SW480 (cell line): Measurements from ENCODE around the gene NRXN3.
A peak's percentile ranks its signal among the peaks of the same experiment; 100 is the strongest.

Source experiments
- DNase-seq: peaks from one replicate; pipeline ENCODE4 v3.0.0-alpha.2; 2016; ENCODE audit warnings: low spot score

The NRXN3 gene

DNA sequence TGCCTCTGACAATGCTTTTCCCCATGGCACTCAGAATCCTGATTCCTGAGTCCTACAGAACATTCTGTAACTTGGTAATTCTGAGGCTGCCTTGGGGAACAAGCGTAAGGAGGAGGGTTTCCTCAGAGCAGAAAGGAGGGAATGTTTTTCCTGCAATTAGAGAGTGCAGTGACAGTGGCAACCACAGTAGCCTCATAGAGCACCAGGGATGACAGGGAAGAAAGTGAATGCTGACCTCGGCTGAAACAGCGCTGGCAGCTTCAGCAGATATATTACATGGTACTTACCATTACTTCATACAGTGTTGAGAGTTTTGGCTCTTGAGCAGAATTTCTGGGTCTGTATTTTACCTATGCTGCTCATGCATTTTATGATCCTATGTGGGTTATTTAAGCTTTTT, 757.1 kb downstream of the NRXN3 start:
- DNase-seq: no peak

DNA sequence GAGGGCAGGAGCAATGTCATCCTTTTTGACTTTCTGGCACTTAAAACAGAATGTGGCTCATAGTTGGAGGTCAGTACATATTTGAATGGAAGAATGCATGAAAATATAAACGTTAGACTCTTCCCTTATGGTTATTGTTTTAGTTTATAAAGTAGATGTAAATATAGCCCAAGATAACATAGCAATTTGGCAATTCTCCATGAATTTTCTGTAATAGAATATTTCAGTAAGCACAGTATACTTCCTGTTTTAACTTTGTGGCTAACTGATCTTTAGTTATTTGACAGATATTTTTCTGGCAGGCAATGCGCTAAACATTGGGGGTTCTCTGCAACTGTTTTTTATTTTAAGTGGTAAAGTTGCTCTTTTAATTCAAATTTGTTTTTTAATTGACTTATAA, 763.0 kb downstream of the NRXN3 start:
- DNase-seq: no peak

DNA sequence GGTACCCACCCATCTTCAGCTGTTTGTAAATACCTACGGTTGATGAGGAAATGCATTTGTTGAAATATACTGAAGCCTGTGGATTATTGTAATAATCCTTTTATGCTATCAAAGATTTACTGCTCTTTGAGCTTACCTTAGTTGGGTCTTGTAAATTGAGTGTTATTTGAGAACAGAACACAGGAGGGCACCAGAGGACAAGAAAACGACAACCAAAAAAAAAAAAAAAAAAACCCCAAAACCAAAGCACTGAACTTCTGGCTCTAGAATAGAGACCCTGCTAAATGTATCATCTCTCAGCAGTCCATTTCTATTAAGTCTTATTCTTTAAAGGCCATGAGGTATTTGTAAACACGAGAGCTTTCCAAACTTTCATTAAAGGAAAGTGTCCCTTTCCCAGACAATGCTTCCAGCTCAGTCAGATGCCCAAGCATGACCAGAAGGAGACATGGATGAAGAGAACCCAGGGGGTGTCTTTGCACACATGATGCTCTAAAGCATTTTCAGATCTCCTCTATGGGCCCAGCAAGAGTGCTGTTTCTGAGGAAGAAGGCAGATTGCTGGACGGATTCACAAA, 763.9 kb downstream of the NRXN3 start:
- DNase-seq: peak; percentile 34

DNA sequence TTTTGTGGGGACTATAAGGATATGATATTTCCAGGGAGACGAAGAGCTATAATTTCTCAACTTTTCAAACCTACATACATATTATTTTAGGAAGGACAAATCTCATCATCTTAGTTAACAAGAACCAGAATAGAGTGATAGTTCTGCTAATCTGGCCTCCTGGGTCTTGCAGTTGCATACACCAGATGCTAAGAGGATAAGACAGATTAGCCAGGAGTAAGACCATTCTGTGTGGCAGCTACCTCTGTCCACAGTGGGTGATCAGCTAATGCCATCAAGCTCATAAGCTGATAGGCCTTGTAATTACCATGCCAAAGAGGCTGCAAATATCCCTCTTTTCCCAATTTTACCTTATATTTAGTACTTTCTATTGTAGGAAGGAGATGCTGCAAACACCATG, 776.8 kb downstream of the NRXN3 start:
- DNase-seq: no peak

DNA sequence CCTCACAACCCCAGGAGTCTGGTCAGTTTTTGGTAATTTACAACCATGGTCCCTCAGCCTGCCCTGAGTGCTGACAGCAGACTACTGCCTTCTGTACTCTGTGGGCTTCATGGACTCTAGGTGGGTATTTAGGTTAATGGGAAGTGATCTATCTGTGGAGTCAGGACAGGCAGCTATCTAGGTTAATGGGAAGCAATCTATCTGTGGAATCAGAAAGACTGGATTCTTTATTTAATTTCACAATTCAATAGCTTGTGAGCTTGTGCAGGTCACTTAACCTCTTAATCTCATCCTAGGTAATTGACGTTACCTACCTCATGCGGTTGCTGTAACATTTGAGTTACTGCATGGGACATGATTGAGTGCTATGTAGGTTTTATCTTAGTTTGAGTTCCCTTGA, 777.5 kb downstream of the NRXN3 start:
- no peak for DNase-seq

DNA sequence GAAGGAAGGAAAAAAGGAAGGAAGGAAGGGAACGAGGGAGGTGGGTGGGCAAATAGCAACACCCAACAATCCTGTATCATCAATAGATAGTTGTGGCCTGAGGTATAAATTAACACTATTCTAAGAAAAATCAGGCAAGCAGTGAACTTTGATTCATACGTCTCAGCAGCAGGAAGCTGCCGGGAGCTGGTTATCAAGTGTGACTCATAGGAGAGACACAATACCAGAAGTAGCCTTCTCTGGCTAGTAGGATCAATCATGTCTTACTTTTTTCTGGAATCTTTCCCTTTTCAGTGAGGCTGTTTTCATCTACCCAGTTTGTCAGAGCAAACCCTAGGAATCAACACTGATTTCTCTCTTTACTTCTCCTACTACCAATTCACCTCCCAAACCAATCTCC, 780.5 kb downstream of the NRXN3 start:
- no peak for DNase-seq

DNA sequence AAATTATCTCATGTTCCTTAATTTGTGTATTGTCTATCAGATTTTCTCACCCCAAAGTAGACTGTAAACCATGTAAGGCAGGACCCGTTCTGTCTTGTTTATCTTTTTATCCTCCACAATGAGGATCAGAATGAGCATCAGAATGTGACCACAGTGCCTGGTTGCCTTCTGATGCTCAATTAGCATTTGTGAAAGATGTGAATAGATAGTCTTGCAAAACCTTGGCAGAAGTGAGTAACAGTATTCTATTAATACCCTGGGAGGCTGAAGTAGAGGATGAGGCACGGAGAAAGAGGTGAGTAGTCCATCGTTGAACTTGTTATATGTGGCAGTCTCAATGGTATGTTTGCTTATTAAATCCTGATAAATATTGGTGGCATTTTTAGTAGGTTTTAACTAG, 781.4 kb downstream of the NRXN3 start:
- no peak for DNase-seq

DNA sequence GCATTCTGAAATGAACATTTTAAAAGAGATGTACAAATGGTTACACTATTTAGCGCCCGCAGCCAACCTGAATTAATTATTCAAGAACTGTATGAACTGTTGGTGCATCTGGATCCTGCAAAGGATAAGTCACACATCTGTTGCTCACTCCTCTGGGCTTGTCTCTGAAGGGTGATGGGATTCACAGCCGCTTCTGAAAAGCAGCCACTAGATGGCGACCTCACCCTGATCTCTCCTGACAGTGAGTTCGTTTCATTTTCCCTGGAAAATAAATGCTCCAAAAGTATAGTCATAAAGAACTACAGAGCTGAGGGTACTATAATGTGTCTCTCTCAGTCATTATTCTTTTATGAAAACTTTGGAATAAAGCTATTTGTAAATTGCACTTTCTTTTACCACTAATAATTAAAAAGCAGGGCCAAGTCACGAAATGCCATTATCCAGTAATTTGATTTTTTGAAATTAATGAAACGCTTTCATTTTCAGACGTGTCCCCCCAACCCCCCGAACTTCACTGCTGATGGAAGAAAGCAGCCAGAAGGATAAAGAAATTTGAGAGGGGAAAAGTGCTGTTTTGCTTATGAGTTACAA, 789.6 kb downstream of the NRXN3 start:
- peak; percentile 58 for DNase-seq

DNA sequence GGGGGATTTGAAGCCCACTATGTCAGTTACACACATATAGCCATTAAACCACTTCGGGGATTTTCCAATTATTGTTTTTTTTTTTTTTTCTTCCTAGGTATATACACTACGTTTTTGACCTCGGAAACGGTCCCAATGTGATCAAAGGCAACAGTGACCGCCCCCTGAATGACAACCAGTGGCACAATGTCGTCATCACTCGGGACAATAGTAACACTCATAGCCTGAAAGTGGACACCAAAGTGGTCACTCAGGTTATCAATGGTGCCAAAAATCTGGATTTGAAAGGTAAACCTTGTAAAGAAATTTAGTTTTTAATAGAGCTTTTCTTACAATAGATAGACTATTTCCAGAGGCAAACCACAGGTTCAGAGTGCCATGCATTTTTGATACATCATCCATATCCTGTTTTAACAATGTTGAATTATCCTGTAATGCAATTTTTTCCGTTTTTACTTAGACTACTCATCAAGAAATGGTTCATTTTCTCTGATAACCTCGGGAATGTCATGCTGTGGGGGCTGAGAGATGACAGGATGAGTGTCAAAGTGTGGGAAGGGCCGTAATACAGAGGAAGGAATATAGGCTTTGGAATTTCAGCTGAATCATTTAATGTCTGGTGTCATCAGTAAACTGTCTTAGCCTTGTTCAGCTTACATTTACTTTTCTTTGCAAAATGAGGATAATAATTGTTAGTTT, 797.1 kb downstream of the NRXN3 start:
- no peak for DNase-seq

DNA sequence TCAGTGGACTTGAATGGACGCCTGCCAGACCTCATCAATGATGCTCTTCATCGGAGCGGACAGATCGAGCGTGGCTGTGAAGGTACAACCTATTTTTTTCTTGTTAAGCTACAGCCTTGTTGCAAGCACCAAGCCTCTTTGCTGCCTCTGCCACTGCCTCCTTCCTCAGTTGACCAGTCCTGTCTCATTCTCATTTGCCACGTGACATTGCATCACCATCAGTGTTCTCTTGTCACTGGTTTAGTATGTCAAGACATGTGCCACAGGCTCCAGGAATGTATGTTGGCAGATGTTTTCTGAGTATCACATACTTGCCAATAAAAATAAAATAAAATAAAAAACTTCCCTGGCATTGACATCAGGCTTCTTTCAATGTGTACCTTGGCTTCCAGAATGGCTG, 798.1 kb downstream of the NRXN3 start:
- no peak for DNase-seq

DNA sequence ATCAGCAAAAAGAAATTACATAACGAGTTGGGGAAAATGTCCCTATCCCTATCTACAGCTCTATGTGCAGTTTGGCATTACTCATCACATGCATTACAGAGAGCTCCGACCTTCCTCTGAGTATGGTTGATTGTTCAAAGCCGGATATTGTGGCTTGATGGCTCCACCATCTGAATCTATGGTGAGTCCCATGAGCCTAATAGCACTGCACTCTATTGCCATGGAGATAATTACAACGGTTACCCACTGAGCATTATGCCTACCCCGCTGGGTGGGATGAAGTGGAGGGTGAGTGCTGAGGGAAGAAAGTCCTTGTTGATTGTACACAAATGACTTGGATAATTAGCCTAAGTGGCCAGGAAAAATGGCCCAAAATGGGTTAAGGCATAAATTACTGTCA, 800.5 kb downstream of the NRXN3 start:
- peak; percentile 49 for DNase-seq

DNA sequence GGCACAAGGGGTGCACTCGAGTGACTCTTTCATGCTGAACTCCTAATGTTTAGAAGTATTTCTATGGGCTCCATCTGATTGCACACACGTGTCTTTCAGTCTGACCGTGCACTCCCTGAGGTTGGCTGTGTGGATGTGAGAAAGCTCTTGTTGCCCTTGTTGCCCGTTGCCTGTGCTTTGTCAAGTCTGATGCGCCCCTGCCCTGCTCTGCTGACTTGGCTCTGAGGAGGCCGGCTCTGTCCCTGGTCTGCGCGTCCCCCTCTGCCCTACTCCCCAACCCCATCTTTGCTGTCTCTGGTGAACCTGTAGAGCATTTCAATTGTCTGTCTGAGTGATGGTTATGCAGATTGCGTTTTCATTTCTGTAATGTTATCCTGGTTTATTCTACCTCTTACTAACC, 802.3 kb downstream of the NRXN3 start:
- DNase-seq: no peak

DNA sequence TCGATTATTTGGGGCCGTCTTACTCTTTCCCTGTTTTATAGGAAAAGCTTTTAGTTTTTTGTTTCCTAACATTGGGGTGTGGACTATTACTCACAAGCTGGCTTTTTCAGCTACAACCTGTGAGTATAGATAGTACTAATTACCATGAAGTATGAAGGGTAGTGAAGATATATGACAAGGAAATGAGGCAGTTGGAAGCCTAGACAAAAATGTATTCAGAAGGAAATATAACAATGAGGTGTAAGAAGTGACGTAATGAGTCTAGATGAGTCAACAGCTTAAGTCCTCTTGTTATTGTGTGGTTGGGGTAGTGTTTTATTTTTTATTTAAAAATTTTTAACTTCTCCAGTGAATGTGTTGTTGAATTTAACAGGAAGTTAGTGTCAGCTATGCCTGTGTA, 804.5 kb downstream of the NRXN3 start:
- DNase-seq: no peak

DNA sequence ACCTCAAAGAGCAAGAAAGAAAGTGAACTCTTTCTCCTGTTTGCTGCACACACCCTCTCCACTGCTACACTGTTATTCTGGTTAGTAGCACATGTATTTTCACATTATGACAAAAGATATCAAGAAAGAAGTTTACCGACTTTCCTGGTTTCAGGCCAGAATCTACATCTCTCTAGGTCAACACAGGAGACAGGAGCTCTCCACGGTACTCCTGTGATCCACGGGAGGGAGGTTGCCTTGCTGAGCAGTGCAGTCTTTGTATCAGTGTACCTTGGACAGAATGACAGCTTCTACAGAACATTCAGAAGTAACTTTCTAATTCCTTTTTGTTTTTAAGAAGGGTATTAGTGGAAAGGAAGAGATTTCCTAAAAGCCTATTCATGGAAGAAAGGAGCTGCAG, 805.6 kb downstream of the NRXN3 start:
- no peak for DNase-seq

DNA sequence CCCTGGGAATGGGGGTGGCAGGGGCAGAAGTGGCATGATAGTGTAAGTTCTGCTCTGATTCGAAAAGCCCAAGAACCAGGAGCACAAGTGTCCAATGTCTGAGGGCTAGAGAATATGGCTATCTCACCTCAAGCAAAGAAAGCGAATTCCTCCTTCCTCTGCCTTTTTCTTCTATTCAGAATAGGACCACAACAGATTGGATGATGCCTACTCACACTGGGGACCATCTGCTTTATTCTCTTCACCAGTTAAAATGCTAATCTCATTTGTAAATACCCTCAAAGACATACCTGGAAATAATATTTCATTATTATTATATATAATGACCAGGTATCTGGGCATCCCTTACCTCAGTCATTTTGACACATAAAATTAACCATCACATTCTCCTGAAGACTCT, 808.7 kb downstream of the NRXN3 start:
- DNase-seq: no peak

DNA sequence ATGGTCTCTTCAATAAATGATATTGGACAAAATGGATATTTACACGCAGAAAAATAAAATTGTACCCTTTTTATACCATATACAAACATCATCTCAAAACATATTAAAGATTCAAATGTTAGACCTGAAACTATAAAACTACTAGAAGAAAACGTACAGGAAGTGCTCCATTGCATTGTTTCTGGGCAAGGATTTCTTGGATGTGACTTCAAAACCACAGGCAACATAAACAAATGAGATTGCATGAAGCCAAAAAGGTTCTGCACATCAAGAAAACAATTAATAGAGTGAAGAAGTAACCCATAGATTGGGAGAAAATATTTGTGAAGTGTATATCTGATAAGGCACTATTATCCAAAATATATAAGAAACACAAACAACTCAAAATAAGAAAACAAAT, 812.4 kb downstream of the NRXN3 start:
- no peak for DNase-seq

DNA sequence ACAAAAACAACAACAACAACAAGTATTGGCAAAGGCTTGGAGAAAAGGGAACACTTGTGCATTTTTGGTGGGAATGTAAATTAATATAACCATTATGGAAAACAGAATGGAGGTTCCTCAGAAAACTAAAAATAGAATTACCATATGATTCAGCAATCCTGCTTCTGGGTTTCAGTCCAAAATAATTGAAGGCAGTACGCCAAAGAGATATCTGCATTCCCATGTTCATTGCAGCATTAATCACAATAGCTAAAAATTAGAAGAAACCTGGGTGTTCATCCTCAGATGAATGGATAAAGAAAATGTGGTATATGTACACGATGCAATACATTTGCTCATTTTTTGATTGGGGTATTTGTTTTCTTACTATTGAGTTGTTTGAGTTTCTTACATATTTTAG, 813.0 kb downstream of the NRXN3 start:
- DNase-seq: no peak

DNA sequence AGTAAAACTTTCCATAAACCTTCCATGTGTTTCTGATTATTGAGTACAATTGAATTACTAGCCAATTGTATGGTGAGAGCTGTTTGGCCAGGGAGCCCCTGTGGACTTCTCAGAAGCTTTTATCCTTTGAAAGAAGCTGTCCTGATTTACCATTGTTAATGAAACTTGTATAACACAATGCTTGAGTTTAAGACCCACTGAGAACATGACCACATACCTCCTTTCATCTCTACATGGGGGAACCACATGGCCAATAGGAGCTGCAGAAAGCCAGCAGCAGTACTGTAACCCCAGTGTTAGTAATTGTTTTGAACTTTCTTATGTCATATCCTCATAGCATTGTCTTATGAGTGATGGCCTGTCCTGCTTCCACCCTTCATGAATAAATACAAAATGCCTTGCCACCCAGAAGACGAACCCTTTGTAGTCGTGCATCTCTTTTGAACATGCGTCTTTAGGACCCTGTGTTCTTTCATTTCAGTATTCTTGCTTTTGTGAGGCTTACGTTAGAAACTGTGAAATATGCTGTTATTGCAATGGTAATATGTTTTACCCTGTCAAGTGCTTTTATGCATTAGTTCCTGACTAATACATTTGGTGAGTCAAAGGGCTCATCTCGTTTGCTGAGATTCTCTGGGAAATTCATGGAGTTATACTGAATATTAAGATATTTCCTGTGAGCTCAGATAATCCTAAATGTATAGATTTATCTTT, 815.7 kb downstream of the NRXN3 start:
- no peak for DNase-seq

DNA sequence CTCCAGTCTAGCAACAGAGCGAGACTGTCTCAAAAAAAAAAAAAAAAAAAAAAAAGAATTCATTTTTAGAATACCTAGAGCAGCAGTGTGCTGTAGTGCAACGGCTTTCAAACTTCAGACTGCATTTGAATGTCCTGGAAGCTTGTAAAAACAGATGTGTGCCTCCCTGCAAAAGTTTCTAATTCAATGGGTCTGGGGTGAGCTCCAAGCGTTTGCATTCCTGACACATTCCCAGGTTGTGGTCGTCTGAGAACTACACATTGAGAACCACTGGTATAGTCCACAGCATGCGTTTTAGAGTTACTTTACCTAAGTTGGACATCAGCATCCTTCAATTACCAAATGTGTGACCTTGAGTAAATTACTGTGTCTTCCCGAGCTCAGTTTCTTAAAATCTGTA, 816.8 kb downstream of the NRXN3 start:
- no peak for DNase-seq

DNA sequence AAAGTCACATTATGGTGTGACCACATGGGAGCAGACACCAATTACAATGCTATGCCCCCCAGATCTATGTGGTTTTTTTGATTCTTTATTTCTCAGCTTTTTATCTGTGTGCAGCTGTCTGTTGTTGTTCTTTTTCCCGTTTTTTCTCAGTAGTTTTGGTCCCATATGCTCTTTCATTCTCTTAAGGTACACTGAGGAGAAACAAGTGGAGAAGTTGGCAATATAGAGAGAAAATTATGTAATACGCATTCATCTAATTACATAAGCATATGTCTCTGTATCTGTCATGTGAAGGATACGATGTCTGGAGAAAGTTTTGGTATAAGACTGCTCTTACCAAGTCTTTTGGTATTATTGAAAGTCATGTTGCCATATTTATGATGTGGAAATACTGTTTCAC, 819.0 kb downstream of the NRXN3 start:
- DNase-seq: no peak

DNA sequence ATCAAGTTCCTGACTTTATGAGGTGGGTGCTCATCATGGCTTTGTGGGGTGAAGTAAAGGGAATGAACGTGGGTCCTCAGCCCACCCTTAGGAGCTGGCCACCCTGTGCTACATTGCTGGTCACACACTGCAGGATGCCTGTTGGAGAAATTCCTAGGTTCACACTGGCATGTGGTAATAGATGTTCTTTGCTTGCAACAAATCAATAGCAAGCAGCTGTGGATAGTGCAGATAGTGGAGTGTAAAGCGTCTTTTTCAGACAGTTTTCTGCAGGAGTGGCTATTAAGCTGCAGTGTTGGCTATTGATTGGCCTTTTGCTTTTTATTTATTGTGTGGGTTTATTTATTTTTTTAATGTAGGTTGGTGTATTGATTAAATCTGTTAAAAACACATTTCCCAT, 822.7 kb downstream of the NRXN3 start:
- DNase-seq: no peak

DNA sequence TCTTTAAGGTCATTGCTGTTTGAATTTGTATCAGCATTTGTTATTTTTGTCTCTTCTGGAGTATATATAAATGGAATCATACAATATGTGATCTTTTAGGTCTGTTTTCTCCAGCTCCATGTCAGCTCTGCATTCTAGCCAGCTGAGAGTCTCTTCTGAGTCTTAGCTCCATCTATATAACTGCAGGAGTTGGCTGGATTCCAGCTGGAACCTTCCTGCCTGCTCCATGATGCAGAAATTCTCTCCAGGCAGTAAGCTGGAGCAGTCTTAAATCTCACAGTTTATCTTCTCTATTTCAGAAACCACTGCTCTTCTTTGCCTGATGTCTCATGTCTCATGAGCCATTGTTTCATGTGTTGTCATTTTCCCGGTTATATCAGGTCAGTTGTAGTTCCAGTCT, 827.6 kb downstream of the NRXN3 start:
- no peak for DNase-seq

DNA sequence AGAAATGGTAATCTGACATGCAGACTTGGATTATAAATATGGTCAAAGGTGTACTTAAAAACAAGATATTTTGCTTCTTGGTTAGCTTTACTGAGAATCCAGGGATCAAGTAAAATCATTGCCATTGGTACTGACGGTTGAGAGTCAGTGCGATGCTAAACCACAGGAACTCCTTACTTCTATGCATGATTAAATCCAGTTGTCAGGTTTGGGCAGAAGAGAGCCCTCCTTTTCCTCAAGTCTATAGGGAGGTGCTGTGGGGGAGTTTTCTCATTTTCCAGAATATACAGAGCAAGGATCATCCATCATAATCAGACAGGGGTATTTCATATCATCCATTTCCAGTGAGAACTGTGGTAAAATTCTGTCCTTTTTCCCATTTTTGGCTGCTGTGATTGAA, 839.1 kb downstream of the NRXN3 start:
- DNase-seq: no peak
